Dedifferentiated amniotic fluid mesenchymal stem cell (primary cell): Measurements from ENCODE around the gene NLRP10.
A peak's percentile ranks its signal among the peaks of the same experiment; 100 is the strongest.

Experiments
- DNase-seq: peaks from one replicate; pipeline ENCODE4 v3.0.0-alpha.2; 2016; ENCODE audit errors: extremely low spot score

Gene NLRP10

GRCh38 chr11:7973011-7973410, 7.8 kb upstream of the NLRP10 start:
- DNase-seq = no peak

GRCh38 chr11:7971846-7972245, 6.6 kb upstream of the NLRP10 start:
- DNase-seq = no peak

- DNase-seq = peak; percentile 49
Observed at GRCh38 chr11:7969756-7970646, 4.8 kb upstream of the NLRP10 start.

- peak; percentile 48 for DNase-seq
Observed at GRCh38 chr11:7968686-7969085, 3.4 kb upstream of the NLRP10 start.

- no peak for DNase-seq
Observed at GRCh38 chr11:7967826-7968225, 2.6 kb upstream of the NLRP10 start.

GRCh38 chr11:7967097-7967496, 1.9 kb upstream of the NLRP10 start:
- no peak for DNase-seq

- peak; percentile 58 for DNase-seq
Observed at GRCh38 chr11:7964873-7965272, 374 bp downstream of the NLRP10 start.

- DNase-seq = no peak
Observed at GRCh38 chr11:7964261-7964660, 986 bp downstream of the NLRP10 start.

- DNase-seq = no peak
Observed at GRCh38 chr11:7955191-7955590, 10.1 kb downstream of the NLRP10 start.

- DNase-seq = no peak
Observed at GRCh38 chr11:7949934-7950333, 15.3 kb downstream of the NLRP10 start.

GRCh38 chr11:7944123-7944522, 21.1 kb downstream of the NLRP10 start:
- no peak for DNase-seq

- DNase-seq = no peak
Observed at GRCh38 chr11:7941608-7942007, 23.6 kb downstream of the NLRP10 start, which contains the start of gene OR10A3. OR10A3 (minus strand) TSS chr11:7941708; CDS start chr11:7939520, 2,188 bp downstream.

GRCh38 chr11:7941146-7941545, 24.1 kb downstream of the NLRP10 start:
- no peak for DNase-seq

- no peak for DNase-seq
Observed at GRCh38 chr11:7936615-7937014, 28.6 kb downstream of the NLRP10 start.

- no peak for DNase-seq
Observed at GRCh38 chr11:7931168-7931567, 34.1 kb downstream of the NLRP10 start, which contains the start of gene OR10A6. OR10A6 (minus strand) TSS chr11:7931268; CDS start chr11:7928662, 2,606 bp downstream.

- no peak for DNase-seq
Observed at GRCh38 chr11:7927635-7928034, 37.6 kb downstream of the NLRP10 start.

- DNase-seq = no peak
Observed at GRCh38 chr11:7924536-7924935, 40.7 kb downstream of the NLRP10 start.

- DNase-seq = no peak
Observed at GRCh38 chr11:7918141-7918540, 47.1 kb downstream of the NLRP10 start.
